IPS-NIHi11 (cell line): ENCODE results near the gene THBS1.

Experiments used
- DNase-seq: peaks from one replicate; pipeline ENCODE4 v3.0.0; 2012; ENCODE audit warnings: mixed read lengths, low spot score

The THBS1 gene

DNA sequence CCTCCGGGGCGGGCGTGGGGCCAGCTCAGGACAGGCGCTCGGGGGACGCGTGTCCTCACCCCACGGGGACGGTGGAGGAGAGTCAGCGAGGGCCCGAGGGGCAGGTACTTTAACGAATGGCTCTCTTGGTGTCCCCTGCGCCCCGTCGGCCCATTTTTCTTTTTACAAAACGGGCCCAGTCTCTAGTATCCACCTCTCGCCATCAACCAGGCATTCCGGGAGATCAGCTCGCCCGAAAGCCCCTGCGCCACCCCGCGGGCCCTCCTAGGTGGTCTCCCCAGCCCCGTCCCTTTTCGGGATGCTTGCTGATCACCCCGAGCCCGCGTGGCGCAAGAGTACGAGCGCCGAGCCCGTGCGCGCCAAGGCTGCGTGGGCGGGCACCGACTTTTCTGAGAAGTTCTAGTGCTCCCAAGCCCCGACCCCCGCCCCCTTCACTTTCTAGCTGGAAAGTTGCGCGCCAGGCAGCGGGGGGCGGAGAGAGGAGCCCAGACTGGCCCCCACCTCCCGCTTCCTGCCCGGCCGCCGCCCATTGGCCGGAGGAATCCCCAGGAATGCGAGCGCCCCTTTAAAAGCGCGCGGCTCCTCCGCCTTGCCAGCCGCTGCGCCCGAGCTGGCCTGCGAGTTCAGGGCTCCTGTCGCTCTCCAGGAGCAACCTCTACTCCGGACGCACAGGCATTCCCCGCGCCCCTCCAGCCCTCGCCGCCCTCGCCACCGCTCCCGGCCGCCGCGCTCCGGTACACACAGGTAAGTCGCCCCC is at the start of gene THBS1:
THBS1 (plus strand) TSS at position 595 of the 757 bp plus-strand sequence. CDS start 779 bp downstream, outside the sequence.
- peak; percentile 90 for DNase-seq

DNA sequence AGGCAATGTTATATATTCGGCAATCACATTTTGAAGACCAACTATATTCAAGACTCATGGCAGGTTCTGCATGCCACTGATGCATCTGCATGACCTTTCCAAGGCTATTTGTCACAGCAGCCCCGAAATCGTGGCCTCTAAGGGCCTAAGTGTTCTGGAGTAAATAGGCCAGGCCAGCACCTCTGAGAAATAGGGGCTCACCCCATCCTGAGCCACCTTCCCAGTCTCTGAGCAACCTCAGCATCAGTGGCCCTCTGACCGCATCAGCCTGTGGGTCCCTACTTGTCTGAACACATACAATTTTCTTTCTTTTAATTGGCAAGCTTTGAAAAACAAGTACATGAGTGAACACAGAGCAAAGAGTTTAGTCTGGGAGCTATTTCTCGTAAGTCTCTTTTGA is 45.9 kb upstream of the THBS1 start:
- no peak for DNase-seq

GRCh38 chr15:39535466-39535865 is 45.4 kb upstream of the THBS1 start:
- DNase-seq: no peak

DNA sequence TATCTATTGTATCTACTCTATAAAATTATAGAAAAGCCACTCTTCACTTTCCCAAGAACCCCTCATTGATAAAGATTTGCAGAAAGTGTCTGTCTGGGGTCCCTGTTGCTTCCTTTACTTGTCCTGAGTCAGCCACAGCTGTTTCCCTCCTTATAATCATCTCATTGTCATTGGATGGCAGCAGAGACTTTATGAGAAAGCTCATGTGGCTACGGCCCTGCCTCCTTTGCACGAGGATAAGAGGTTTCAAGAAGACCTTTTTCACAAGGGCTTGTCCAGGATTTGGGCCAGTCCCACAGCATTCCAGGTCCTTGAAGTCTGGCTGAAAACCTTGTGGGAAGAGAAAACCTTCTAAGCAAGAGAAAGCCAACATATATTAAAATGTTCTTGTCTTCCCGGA is 41.9 kb upstream of the THBS1 start:
- DNase-seq: no peak

DNA sequence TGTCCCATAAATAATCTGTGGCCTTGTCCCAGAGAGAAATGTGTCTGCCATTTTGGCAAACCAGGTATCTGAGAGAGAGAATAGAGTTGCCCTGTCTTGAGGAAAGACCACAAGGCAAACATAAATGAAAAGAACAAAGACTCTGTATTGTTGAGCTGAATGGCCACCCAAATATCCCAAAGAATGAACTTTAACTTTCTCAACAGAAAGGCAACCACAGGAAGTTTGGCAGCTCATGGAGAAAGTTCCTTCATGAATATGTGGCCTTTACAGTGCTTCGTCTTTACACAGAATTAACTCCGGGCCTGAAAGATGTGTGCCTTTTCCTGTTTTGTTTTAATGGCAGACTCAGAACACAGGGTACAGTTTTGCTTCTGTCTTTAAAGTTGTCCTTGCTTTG is 41.4 kb upstream of the THBS1 start:
- DNase-seq: no peak

GRCh38 chr15:39539973-39540558 is 40.8 kb upstream of the THBS1 start:
- DNase-seq: no peak

- DNase-seq: no peak
These were observed 38.4 kb upstream of the THBS1 start for GRCh38 chr15:39542385-39543065.

DNA sequence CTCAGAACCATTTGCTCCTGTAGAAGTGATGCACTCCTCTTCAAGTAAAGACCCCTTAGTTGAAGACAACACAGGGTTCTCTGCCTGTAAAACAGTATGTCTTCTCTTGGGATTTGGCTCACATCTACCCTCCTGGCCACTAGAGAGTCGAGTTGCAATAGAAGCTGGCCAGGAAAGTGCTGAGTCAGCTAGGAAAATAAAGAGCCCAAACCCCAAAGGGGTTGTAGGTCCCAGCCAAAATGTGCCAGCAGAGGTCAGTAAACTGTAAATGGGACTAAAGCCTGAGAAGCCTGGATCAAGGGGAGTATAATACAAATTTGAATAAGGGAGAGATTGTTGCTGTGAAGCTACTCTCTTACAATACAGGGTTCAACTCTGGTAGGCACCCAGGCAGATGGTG is 37.2 kb upstream of the THBS1 start:
- peak; percentile 53 for DNase-seq

GRCh38 chr15:39546842-39547241 is 34.0 kb upstream of the THBS1 start:
- no peak for DNase-seq

DNA sequence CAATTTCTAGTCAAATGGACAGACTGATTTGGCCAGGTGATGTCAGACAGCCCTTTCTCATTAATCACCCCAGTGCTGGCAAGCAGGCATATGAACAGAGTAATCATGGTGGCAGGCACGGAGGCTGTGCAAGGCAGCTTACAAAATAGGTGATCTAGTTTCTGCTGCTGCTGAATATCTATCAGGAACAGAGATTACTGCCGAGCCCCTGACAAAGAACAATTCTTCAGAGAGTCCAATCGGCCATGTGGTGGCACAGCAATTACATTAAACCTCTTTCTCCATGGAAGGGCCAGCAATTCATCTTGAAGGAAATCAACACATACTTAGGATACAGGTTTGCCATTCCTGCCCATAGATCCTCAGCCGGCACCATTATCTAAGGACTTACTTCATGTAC is 32.3 kb upstream of the THBS1 start:
- DNase-seq: no peak

GRCh38 chr15:39549912-39550311 is 31.0 kb upstream of the THBS1 start:
- DNase-seq: no peak

DNA sequence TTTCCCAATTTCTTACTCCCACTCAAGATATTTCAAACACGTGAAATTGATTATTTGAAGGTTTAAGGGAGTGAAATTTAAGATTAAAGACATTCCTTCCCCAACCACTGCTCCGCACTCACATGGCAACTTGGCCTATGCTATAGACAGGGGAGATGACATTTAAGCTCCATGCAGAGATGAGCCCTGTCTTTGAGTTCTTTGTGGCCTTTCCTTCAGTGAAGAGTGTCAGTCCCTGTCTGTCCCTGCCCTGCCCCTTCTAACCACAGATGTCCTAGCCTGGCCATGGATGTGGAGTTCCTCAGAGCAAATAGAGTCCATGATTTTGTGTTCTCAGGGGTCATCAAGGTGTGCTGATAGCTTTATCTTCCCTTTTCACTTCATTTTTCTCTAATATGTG is 29.4 kb upstream of the THBS1 start:
- no peak for DNase-seq

- DNase-seq: no peak
These were observed 28.3 kb upstream of the THBS1 start for GRCh38 chr15:39552556-39552955.

DNA sequence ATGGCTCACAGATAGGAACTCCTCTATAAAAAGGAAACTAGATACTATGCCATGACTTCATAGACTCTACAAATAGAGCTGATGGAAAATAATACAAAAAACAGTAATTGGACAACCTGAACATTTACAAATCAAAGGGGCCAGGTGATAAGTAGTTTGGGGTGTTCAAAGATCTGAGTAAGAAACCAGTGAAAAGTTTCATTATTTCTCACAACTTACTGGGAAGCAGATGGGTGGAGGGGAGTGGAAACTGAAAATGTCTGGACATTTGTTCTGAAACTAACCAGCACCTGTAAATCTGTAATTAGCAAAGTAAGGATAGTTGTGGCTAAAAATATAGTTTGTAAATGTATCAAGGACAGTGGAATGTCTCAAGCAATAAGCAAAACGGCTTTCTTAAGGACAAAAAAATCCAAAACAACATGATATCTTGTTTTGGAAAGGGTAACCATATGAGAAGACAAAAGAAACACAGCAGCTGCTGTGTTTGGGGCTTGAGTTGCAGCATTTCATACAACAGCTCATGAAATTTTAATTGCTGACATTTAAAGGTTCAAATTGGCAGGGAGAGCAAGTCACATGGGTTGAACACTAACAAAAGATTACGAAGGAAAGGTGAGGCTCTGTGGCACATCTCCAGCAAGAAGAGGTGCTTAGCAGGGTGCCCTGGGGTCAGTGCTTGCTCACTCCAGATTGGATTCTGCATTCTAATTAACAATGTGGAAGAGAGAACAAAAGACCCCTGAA is 26.8 kb upstream of the THBS1 start:
- no peak for DNase-seq

- DNase-seq: no peak
These were observed 26.0 kb upstream of the THBS1 start for GRCh38 chr15:39554746-39555387.

DNA sequence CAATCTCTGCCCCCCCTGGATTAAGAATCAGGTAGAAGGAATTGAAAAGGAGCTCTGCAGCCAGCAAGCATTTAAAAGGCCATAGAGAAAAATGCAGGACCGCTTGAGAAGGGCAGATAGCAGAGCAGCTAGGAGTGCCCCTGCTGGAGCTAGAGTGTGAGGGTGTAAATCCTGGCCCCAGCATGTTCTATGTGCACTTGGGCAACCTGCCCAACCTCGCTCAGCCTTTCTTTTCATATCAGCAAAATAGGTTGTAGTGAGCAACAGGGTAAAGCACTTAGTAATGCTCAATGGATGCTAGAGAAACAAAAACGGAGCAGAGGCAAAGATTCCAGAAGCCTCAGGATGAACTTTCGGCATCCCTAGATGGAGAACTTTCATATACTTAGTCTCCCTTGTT is 25.0 kb upstream of the THBS1 start:
- DNase-seq: no peak

DNA sequence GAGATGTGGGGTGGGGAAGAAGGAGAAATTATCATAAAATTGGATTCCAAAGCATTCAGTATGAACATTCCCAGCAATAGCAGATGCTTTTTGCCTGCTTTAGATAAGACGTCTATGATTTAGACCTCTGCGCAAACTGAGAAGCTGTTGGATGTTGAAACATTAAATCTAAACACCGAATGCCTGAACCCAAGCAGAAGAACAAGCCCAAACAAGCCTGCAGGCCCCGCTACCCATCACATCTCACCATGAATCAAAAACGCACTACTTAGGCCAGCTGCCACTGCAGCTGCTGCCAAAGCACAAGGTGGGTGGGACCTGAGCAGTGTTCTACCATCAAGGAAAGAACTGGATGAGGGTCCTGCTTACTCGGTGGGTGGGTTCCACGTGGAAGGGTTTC is 24.4 kb upstream of the THBS1 start:
- no peak for DNase-seq

DNA sequence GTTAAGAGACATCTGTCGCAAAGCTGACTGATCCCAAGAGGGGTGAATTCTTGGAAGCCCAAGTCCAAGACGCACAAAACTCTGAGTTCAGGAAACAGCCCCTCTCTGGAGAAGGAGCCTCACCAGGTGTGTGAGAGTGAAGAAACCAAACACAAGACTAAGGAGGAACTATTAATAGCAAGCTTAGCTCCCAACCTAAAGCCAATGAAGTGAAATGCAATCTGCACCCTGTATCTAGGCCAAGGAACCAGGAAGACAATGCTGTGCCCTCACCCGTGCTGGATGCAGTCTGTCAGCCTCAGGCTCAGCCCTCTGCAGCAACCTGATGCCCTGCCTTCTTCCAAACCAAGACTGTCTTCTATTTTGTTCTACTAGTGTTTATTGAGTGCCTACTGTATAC is 22.5 kb upstream of the THBS1 start:
- DNase-seq: no peak

- DNase-seq: no peak
These were observed 15.8 kb upstream of the THBS1 start for GRCh38 chr15:39564972-39565665.

- DNase-seq: no peak
These were observed 15.0 kb upstream of the THBS1 start for GRCh38 chr15:39565851-39566250.

DNA sequence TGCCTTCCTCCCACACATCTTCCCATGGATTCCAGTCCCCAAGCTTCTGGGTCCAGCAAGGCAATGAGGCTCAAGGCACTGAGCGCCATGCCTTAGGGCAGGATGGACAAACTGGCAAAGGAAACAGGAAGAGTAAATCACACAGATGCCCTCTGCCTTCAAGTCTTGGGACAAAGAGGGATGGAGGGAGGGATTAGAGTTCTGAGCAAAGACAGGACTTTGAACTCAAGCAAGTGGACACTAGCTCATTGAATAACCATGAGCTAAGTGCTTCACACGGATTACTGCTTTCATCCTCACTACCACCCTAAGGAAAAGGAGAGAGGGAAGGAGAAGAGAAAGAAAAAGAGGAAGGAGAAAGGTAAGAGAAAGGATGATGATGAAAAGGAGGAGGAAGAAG is 7.6 kb upstream of the THBS1 start:
- no peak for DNase-seq

GRCh38 chr15:39573844-39574243 is 7.0 kb upstream of the THBS1 start:
- no peak for DNase-seq
